ENCODE results near the gene AXL.
A peak's percentile ranks its signal among the peaks of the same experiment; 100 is the strongest.
"Not testable (repeated sequence)": the region's sequence is repeated elsewhere in the genome, so short reads cannot be mapped to it uniquely, and the experiment has no call there.

AXL gene

DNA sequence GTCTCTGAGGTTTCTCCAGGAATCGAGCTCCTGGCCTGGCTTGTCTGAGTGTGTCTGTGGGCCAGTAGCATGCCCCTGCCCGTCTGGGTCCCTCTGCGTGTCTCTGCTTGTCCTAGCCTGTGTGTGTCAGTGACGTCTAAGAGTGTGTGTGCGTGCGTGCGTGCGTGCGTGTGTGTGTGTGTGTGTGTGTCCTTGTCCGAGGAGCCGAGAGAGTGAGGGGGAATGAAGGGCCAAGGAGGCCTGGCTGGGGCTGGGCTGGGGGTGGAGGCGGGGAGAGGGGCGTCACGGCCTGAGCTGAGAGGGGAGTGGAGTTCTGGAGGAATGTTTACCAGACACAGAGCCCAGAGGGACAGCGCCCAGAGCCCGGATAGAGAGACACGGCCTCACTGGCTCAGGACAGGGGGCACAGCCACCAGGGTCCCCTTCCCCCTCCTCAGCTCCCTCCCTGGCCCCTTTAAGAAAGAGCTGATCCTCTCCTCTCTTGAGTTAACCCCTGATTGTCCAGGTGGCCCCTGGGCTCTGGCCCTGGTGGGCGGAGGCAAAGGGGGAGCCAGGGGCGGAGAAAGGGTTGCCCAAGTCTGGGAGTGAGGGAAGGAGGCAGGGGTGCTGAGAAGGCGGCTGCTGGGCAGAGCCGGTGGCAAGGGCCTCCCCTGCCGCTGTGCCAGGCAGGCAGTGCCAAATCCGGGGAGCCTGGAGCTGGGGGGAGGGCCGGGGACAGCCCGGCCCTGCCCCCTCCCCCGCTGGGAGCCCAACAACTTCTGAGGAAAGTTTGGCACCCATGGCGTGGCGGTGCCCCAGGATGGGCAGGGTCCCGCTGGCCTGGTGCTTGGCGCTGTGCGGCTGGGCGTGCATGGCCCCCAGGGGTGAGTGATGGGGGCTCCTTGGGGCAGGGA is at the start of gene AXL:
Gene AXL, plus strand, starts transcription at position 609 of the 893 bp plus-strand sequence. Its CDS starts 170 bp downstream, at position 779.
- TF ChIP-seq, protein P1, sequence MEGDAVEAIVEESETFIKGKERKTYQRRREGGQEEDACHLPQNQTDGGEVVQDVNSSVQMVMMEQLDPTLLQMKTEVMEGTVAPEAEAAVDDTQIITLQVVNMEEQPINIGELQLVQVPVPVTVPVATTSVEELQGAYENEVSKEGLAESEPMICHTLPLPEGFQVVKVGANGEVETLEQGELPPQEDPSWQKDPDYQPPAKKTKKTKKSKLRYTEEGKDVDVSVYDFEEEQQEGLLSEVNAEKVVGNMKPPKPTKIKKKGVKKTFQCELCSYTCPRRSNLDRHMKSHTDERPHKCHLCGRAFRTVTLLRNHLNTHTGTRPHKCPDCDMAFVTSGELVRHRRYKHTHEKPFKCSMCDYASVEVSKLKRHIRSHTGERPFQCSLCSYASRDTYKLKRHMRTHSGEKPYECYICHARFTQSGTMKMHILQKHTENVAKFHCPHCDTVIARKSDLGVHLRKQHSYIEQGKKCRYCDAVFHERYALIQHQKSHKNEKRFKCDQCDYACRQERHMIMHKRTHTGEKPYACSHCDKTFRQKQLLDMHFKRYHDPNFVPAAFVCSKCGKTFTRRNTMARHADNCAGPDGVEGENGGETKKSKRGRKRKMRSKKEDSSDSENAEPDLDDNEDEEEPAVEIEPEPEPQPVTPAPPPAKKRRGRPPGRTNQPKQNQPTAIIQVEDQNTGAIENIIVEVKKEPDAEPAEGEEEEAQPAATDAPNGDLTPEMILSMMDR (IDR thresholded peaks at IDR 0.05; ENCODE audit: low read depth, low read length): no peak
- peak within 1 kb of the TSS; percentile 91 for H3K4me3 ChIP-seq (ENCODE audit: low read depth, low read length)

DNA sequence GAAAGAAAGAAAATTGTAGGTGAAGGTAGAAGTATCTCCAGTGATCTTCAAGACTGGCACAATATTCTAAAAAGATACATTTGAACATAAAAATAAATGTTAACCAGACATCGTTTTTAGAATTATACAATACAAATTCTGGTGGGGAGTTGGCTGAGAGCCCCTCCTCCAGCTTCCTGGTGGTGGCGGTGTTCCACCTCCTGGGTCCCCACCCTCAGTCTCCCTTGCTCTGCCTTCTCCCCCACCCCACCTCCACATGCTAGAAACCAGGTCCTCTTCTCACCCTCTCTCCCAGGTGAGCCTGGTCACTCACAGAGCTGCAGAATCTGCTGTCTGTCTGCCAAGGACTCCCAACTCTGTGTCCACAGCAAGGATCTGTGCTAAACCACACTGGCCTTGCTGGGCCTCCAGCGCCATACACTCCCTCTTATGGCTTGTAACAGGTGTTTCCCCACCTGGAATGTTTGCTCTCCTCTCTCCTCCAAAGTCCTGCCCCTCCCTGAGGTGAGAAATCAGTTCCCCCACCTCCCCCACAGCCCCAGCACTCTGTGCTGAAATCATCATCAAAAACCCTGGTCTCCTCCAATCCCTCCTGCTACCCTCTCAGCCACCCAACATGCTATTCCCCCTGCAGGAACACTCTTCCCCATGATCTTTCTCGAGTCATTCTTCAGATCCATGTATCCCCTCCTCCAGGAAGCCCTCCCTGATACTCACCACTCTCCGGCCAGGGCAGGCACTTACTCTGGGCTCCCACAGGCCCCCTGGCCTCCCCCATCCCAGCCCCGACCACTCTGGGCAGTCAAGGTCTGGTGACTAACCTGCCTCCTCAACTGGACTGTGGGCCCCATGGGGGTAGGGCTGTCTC is 46.5 kb upstream of the AXL start:
- no peak overlapping the region for H3K4me3 ChIP-seq (ENCODE audit: low read depth, low read length)
- TF ChIP-seq, protein P1 (IDR thresholded peaks at IDR 0.05; ENCODE audit: low read depth, low read length): no peak

DNA sequence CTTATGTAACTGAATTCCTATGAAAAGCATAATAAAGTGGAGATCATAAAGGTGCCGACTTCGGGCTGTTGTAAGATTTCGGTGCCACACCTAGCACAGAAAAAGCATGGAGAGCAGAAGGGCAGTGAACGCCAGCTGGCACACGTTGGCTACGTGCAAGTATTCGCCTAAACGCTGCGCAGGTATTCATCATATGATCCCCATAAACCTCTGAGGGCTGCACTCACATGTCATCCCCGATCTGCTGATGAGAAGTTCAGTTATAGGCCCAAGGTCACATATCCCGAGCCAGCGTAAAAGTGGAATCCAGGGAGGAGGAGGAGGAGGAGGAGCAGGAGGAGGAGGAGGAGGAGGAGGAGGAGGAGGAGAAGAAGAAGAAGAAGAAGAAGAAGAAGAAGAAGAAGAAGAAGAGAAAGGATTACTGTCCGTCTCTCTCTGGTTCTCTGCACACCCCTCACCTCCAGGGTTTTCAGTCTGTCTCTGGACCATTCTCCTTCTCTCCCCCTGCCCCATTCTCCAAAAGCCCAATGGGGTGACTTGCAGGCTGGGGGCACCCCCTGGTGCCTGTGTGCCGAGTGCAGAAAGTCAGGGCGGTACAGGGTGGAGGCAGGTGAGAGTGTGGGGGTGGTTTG is 44.6 kb upstream of the AXL start:
- TF ChIP-seq, protein P1 (IDR thresholded peaks at IDR 0.05; ENCODE audit: low read depth, low read length): no peak
- no peak overlapping the region for H3K4me3 ChIP-seq (ENCODE audit: low read depth, low read length)

DNA sequence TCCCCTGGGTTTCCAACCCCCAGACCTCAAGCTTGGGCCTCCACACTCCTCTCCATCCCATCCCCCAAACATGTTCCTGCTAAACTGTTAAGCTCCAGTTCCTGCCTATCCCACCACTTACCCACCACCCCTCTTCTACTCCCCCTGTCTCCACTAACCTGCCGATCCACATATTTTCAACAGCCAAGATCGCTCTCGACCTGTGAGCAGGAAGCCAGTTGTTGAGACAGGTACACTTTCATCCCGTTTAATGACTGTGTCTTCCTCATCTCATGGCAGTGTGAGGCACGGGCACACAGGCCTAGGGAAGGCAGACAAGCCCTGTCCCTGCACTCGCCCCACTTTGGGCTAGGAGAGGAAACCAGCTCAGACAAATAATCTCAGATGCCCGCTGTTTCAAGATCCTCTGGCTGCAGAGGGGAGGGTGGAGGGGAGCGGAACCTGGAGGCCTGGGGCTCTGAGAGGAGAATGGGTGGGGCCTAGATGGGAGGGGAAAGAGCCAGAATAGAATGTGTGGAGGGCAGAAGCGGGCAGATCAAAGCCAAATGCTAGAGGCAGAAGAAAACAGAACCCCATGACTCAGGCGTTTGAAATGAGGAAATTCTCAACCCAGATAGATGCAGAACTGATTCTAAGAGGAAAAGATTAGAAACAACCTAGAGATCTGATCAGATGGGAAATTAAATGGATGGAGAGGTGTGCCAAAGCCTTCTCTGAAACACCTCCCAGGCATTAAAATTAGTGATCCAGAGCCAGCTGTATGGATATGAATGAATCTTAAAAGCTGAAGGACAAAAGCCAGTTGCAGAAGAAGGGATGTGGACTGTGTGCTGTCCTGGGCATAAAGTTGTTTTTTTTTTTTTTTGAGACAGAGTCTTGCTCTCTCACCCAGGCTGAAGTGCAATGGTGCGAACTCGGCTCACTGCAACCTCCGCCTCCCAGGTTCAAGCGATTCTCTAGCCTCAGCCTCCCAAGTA is 42.9 kb upstream of the AXL start:
- peak overlapping the region; percentile 31 for H3K4me3 ChIP-seq (ENCODE audit: low read depth, low read length)
- TF ChIP-seq, protein P1 (IDR thresholded peaks at IDR 0.05; ENCODE audit: low read depth, low read length): no peak

DNA sequence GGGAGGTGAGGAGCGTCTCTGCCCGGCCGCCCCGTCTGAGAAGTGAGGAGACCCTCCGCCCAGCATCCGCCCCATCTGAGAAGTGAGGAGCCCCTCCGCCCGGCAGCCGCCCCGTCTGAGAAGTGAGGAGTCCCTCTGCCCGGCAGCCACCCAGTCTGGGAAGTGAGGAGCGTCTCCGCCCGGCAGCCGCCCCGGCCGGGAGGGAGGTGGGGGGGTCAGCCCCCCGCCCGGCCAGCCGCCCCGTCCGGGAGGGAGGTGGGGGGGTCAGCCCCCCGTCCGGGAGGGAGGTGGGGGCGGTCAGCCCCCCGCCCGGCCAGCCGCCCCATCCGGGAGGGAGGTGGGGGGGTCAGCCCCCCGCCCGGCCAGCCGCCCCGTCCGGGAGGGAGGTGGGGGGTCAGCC is 38.9 kb upstream of the AXL start:
- not testable (repeated sequence) for H3K4me3 ChIP-seq (ENCODE audit: low read depth, low read length)

DNA sequence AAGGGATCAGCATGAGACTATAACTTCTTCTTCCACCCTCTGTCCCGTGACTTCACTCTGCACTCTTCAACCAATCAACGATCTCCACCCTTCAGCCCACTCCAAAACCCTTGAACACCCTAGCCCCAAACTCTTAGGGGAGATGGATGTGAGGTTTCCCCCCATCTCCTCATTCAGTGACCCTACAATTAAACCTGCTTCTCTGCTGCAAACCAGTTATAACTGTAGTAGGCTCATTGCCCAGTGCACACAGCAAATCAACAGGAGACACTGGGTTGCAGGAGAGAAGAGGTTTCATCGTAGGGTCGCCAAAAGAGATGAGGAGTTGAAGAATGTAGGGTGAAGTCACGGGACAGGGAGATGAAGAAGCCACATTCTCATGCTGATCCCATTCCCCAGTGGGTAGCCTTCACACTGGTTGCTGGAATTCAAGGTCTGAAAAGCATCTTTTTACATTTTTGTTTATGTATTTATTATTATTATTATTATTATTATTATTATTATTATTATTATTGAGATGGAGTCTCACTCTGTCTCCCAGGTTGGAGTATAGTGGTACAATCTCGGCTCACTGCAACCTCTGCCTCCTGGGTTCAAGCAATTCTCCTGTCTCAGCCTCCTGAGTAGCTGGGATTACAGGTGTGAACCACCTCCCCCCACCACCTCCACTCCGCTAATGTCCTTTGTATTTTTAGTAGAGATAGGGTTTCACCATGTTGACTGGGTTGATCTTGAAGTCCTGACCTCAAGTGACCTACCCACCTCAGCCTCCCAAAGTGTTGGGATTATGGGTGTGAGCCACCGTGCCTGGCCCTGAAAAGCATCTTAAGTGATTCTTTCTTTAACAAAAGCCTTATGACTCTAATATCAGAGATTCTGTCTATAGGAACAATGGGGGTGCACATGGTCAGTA is 31.8 kb upstream of the AXL start:
- H3K4me3 ChIP-seq (ENCODE audit: low read depth, low read length): no peak overlapping the region
- TF ChIP-seq, protein P1 (IDR thresholded peaks at IDR 0.05; ENCODE audit: low read depth, low read length): no peak

Data from WI38 (cell line).